Femur (tissue), 1 donor: ENCODE measurements around the gene EFNA2.
"Not testable (repeated sequence)": the region's sequence is repeated elsewhere in the genome, so short reads cannot be mapped to it uniquely, and the experiment has no call there.

Experiments used
- DNase-seq: peaks from one replicate; pipeline ENCODE4 v3.0.0-alpha.2; 2017

Gene EFNA2

DNA sequence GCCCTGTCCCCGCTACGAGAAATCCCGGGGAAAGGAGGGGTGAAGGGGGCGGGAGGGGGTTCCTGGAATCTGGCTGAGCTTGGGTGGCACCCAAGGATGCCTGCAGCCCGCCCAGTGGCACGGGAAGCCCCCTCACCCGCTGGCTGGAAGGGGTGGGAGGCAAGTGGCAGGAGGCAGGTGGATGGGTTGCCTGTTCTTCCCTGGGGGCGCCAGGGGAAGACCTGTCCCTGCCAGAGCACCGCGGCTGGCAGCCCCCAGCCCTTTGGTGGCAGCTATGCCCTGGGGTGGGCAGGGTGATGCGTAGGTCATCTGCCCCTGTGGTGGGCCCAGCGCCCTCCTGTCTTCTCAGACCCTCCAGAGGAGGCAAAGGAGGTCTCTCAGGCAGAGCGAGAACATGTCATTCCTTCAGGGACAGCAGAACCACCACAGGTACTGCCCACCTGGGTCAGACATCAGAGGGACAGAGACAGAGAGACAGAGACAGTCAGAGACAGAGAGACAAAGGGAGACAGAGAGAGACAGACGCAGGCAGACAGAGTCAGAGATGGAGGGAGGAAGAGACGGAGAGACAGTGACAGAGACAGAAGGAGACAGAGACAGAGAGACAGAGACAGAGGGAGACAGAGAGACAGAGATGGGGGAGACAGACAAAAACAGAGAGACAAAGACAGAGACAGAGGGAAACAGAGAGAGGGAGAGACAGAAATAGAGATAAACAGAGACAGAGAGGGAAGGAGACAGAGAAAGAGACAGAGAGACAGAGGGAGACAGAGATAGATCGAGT lies 36.7 kb downstream of the EFNA2 start:
- no peak for DNase-seq

DNA sequence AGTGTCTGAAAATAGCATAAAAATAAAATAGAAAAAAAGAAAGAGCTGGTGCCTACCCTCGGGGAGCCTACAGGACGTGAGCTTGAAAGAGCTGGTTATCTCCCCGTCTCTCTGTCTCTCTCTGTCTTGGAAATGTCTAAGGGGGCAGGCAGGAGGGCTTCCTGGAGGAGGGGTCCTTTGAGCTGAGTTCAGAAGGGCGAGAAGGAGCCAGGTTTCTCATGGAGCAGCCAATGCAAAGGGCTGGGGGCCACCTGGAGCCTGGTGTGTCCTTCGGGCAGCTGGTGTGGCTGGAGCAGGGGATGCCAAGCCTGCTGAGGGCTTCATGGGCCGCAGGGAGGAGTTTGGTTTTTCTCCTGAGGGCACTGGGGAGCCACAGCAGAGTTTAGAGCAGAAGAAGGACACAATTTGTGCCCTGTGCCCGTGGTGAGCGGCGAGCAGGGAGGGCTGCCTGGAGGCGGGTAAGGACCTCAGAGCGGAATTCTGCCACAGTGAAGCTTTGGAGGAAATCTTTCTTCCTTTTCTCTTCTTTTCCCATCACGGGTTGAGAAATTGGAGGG lies 38.7 kb downstream of the EFNA2 start:
- no peak for DNase-seq

DNA sequence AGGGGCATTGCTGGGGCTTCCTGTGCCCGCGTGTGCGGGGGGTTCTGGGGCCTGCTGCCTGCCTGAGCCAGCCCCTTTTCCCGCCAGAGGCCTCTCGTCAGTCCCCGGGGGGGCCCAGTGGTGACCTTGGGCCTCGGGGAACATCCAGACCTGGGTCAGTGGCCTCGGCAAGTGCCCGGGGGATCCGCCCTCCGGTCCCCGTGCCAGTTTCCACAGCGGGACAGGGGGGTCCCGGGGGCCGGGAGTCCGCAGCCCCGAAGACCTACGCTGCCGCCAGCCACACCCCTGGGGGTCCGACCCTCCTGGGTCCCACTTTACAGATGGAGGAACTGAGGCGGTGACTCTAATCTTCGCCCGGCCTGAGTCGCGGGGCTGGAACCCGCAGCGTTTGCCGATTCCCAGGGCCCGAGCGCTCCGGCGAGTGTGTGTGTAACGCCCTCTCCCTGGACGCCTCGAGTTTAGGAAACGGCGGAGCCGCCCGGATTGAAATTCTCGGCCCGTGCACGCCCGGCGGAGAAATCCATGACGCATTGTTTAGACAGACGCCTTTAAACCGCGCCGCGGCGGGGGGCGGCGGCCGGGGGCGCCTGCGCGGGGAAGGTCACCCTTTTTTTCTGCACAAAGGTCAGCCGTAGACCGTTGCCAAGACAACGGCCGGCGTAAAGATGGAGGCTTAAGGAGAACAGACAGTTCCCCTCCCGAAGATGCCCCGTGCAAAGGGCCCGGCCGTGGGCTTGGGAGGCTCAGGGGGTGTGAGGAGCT lies 39.3 kb downstream of the EFNA2 start:
- peak; percentile 88 for DNase-seq

DNA sequence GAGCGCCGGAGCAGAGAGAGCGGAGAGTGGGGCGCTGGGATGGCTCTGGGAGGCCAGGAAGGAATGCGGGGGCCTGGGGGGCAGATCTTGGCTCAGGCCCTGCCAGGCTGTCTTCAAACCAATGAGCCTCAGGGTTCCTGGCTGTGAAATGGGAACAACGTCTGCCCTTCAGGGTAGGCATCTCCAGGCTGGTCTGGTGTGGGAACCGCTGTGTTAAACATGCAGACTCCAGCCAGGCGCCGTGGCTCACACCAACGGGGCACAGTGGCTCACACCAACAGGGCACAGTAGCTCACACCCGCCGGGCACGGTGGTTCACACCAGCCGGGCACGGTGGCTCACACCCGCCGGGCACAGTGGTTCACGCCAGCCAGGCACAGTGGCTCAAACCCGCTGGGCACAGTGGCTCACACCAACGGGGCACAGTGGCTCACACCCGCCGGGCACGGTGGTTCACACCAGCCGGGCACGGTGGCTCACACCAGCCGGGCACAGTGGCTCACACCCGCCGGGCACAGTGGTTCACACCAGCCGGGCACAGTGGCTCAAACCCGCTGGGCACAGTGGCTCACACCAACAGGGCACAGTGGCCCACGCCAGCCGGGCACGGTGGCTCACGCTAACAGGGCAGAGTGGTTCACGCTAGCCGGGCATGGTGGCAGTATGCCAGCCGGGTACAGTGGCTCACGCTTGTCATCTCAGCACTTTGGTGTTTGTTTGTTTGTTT lies 40.1 kb downstream of the EFNA2 start:
- DNase-seq: no peak

DNA sequence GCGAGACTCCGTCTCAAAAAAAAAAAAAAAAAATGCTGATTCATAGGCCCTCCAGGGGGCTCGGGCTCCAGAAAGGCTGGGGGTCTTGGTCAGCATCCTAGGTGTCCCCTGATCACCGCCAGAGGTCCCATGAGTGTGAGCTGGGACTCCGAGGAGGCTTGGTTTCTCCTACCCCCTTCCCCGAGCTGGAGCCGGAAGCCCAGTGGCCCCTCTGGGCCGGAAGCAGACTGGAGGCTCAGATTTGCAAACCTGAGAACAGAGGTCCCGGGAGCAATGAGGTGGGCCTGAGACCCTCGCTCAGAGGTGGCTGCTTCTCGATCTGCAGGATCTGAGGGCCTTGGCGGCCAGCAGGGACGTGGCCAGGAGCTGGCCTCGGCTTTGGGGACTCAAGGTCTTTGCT lies 41.5 kb downstream of the EFNA2 start:
- no peak for DNase-seq

DNA sequence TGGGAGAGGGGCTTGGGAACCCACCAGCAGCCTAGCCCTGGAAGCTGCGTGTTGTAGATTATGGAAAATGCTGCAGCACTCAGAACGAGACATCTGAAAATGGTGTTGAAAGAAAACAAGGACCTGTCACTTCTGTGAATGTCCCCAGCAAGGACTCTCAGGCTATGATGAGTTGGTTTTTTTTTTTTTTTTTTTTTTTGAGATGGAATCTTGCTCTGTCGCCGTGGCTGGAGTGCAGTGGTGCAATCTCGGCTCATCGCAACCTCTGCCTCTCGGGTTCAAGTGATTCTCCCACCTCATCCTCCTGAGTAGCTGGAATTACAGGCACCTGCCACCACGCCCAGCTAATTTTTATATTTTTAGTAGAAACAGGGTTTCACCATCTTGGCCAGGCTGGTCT lies 46.5 kb downstream of the EFNA2 start:
- not testable (repeated sequence) for DNase-seq

DNA sequence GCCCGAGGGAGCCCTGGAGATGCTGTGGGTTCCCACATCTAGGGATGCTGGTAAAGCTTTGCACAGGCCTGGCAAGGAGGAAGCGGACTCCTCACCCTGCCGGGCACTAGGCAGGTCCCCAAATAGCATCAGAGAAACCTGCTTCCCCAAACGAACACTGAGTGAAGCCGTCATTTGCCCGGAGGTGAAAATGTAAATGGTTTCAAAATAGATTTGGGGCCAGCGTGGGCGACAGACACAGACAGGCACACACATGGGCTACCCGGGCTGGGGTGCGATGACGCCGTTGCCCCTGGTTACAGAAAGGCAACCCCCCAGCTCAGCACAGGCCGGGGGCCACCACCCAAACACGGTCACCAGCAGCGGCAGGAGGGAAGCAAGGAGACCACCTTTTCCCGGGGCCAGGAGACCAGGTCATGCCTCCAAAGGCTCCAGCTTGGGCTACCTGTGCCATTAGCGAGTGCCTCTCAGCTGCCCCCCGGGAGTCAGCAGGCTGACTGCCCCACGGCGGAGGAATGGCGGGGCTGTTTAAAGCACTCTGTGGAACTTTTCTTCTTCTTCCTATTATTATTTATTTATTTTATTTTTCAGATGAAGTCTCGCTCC lies 50.5 kb downstream of the EFNA2 start:
- no peak for DNase-seq

DNA sequence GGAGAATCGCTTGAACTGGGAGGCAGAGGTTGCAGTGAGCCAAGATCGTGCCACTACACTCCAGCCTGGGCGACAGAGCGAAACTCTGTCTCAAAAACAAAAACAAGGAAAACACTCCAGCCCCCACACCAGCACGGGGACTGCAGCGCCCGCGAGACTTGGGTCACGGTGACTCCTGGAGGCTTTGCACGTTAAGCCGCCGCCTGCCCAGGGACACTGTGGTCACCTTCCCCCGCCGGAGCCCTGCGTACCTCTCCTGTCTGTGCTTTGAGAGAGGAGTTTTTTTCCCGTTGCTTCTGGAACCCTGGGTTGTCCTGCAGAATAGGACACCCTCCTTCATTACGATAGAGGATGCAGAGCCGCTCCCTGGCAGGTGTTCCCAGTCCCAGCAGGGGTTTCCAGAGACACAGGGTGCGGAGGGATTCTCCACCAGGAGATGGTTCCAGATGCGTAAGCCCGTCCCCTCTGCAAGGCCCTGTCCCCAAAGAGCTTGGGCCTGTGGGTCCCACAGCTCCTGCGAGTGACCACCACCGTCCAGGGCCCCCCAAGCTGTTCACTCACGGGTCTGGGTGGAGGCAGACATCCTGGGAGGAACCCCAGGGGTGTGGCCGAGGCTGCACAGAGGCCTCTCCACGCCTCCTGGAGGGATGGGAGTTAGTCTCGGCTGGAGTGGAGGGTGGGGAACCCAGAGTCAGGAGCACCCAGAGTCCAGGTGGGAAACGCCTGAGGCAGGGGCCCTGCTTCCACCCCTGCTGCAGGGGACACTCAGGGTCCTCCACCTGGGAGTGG lies 55.2 kb downstream of the EFNA2 start:
- DNase-seq: no peak

DNA sequence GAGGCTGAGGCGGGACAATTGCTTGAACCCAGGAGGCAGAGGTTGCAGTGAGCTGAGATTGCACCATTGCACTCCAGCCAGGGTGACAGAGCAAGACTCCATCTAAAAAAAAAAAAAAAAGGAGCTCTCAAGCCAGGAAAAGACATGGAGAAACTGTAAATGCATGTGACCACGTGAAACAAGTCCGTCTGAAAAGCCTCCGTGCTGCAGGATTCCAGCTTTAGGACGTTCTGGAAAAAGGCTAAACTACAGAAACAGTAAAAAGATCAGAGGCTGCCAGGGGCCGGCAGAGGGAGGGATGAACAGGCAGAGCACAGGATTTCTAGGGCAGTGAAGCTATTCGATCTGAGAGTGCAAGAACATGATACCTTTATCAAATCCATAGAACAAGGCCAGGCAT lies 57.4 kb downstream of the EFNA2 start:
- DNase-seq: peak; percentile 54

DNA sequence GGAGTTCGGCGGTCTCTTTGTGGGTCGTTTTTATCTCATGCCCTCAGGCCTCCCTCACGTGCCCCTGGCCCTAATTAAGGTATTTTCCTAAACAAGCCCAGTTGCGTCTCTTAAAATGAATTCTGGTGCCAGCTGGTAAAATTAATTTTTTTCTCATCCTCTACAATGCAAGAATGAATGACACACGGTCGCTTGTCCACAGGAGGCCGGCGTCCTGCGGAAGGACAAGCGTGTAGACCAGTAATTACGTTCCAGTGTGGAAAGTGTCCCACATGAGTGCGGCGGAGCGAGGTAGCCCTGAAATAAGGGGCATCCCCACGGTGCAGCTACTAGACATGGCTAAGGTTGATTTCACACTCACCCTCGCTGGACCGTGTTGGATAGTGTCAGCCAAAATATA lies 63.5 kb downstream of the EFNA2 start:
- no peak for DNase-seq

DNA sequence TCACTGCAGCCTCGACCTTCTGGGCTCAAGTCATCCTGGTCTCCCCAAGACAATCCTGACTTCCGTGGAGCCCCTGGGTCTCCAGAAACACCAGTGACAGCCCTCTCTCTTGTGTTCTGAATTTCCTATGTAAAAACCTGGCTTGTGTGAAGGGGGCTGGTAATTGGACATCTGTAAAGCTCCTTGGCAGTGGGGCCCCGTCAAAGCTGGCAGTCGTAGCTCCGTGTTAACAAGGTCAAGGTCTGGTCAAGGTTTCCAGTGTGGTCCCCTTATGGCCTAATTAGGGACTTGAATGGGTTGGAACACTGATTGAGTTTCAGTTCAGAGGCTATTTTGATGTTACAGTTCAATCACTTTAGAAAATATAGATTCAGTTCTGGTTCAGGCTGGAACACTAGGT lies 65.2 kb downstream of the EFNA2 start:
- no peak for DNase-seq
